DND-41 (cell line): ENCODE data around the gene RPS4Y1.

Source experiments
- ATAC-seq: fragments of 200-7000 bp; cut with Tn5 transposase; 3 replicates; pipeline ENCODE4 v1.9.1; 2021; ENCODE audit warnings: low read depth; ENCODE audit not compliant: insufficient read depth
- DNase-seq: peaks from one replicate; pipeline ENCODE4 v3.0.0-alpha.2; 2020
- H2AFZ ChIP-seq: 2 replicates; pipeline ENCODE4 v1.6.0; 2012; ENCODE audit warnings: low read depth, low read length
- H3K27ac ChIP-seq: 2 replicates; pipeline ENCODE4 v1.5.1; 2012; ENCODE audit warnings: low read length, inconsistent platforms
- H3K27me3 ChIP-seq: fragments of 200-600 bp; sonication (generic); 2 replicates; pipeline ENCODE4 v1.6.0; 2012; ENCODE audit warnings: low read length, mild to moderate bottlenecking, inconsistent platforms; ENCODE audit not compliant: insufficient read depth, poor library complexity
- H3K36me3 ChIP-seq: 2 replicates; pipeline ENCODE4 v1.5.1; 2012; ENCODE audit warnings: low read length, inconsistent platforms; ENCODE audit not compliant: insufficient read depth
- H3K4me1 ChIP-seq: 2 replicates; pipeline ENCODE4 v1.5.1; 2012; ENCODE audit warnings: mild to moderate bottlenecking, low read length; ENCODE audit not compliant: insufficient read depth
- H3K4me2 ChIP-seq: 2 replicates; pipeline ENCODE4 v1.6.0; 2012; ENCODE audit warnings: mild to moderate bottlenecking, moderate library complexity, low read length, inconsistent platforms; ENCODE audit not compliant: insufficient read depth
- H3K4me3 ChIP-seq, 2 experiments: fragments of 200-600 bp in 1 of 2; shearing (Covaris generic) in 1 of 2; 2 replicates each; pipeline ENCODE4 v1.5.1; 2012 to 2016; ENCODE audit warnings: inconsistent platforms in 2 of 2, low read length in 2 of 2, mild to moderate bottlenecking in 2 of 2, low read depth in 1 of 2, moderate library complexity in 1 of 2
- H3K79me2 ChIP-seq: 2 replicates; pipeline ENCODE4 v1.6.0; 2012; ENCODE audit warnings: low read length, inconsistent platforms; ENCODE audit not compliant: insufficient read depth
- H3K9ac ChIP-seq: 2 replicates; pipeline ENCODE4 v1.6.0; 2012; ENCODE audit warnings: low read depth, mild to moderate bottlenecking, inconsistent platforms, low read length, moderate library complexity
- H3K9me3 ChIP-seq: 2 replicates; pipeline ENCODE4 v1.5.1; 2012; ENCODE audit warnings: low read length, moderate library complexity, mild to moderate bottlenecking, inconsistent platforms; ENCODE audit not compliant: insufficient read depth, severe bottlenecking
- H4K20me1 ChIP-seq: 2 replicates; pipeline ENCODE4 v1.6.0; 2012; ENCODE audit warnings: low read length; ENCODE audit not compliant: insufficient read depth
- EZH2 ChIP-seq: IDR thresholded peaks from 3 replicates; pipeline ENCODE4 v1.6.1; 2012; ENCODE audit warnings: borderline replicate concordance, low read depth, mild to moderate bottlenecking, moderate library complexity, low read length, inconsistent platforms; ENCODE audit not compliant: severe bottlenecking
- TF ChIP-seq, protein P1 (sequence below): IDR thresholded peaks from 2 replicates; pipeline ENCODE4 v1.5.1; 2012; ENCODE audit warnings: borderline replicate concordance, low read length, moderate library complexity, mild to moderate bottlenecking; ENCODE audit not compliant: poor library complexity, severe bottlenecking; ENCODE audit errors: extremely low read depth

The RPS4Y1 gene

GRCh38 chrY:2885880-2886279, 44.5 kb downstream of the RPS4Y1 start:
- Histone ChIP-seq H3K9me3 (peaks cover 15% of the 10 kb centered on the region), H2AFZ (no peak overlapping the region), H3K27ac (peak overlapping the region; percentile 99), H3K9ac (no peak overlapping the region), H3K4me1 (peaks cover 47% of the 10 kb centered on the region), H4K20me1 (no peaks in the 10 kb centered on the region), H3K36me3 (no peaks in the 10 kb centered on the region; the same call in none of the 2 replicates), H3K27me3 (no peaks in the 10 kb centered on the region), H3K4me2 (no peak overlapping the region), H3K79me2 (no peaks in the 10 kb centered on the region), H3K4me3 (peak overlapping the region in 1 of 2 experiments; percentile 38; a peak in 1 of 4 replicates)
- DNase-seq (no peak), ATAC-seq (no peak)
- TF ChIP-seq, protein P1, sequence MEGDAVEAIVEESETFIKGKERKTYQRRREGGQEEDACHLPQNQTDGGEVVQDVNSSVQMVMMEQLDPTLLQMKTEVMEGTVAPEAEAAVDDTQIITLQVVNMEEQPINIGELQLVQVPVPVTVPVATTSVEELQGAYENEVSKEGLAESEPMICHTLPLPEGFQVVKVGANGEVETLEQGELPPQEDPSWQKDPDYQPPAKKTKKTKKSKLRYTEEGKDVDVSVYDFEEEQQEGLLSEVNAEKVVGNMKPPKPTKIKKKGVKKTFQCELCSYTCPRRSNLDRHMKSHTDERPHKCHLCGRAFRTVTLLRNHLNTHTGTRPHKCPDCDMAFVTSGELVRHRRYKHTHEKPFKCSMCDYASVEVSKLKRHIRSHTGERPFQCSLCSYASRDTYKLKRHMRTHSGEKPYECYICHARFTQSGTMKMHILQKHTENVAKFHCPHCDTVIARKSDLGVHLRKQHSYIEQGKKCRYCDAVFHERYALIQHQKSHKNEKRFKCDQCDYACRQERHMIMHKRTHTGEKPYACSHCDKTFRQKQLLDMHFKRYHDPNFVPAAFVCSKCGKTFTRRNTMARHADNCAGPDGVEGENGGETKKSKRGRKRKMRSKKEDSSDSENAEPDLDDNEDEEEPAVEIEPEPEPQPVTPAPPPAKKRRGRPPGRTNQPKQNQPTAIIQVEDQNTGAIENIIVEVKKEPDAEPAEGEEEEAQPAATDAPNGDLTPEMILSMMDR: no peak

- ATAC-seq: peak; percentile 89
- TF ChIP-seq, protein P1: no peak
- TF ChIP-seq EZH2: no peak
- Histone ChIP-seq H3K9ac (peak overlapping the region; percentile 55), H3K79me2 (no peaks in the 10 kb centered on the region), H3K4me1 (peaks cover 47% of the 10 kb centered on the region), H2AFZ (peak overlapping the region; percentile 38), H4K20me1 (no peaks in the 10 kb centered on the region), H3K4me2 (peak overlapping the region; percentile 52), H3K4me3 (peak overlapping the region in 1 of 2 experiments; percentile 40; a peak in 2 of 4 replicates), H3K9me3 (peaks cover 15% of the 10 kb centered on the region), H3K27ac (peak overlapping the region; percentile 99), H3K36me3 (no peaks in the 10 kb centered on the region; the same call in none of the 2 replicates), H3K27me3 (no peaks in the 10 kb centered on the region)
- DNase-seq: peak; percentile 78
These were observed 46.0 kb downstream of the RPS4Y1 start for GRCh38 chrY:2887386-2887785.

- H3K27ac ChIP-seq: peak overlapping the region; percentile 99
- H3K36me3 ChIP-seq: no peaks in the 10 kb centered on the region; the same call in none of the 2 replicates
- TF ChIP-seq, protein P1: peak; percentile 27
- no peak for TF ChIP-seq EZH2
These were observed 46.6 kb downstream of the RPS4Y1 start for GRCh38 chrY:2887955-2888354.

More at GRCh38 chrY:2887955-2888354, 46.6 kb downstream of the RPS4Y1 start:
- Histone ChIP-seq H3K4me2 (peak overlapping the region; percentile 52), H2AFZ (peak overlapping the region; percentile 38), H3K9me3 (peaks cover 15% of the 10 kb centered on the region), H3K4me3 (peak overlapping the region in 1 of 2 experiments; percentile 40; a peak in 2 of 4 replicates), H4K20me1 (no peaks in the 10 kb centered on the region), H3K27me3 (no peaks in the 10 kb centered on the region), H3K79me2 (no peaks in the 10 kb centered on the region), H3K9ac (peak overlapping the region; percentile 55), H3K4me1 (peaks cover 47% of the 10 kb centered on the region)
- DNase-seq (peak; percentile 26), ATAC-seq (peak; percentile 57)
